ENCODE measurements around the gene ARHGAP8. TPM values are rescaled to one million over a fixed set of nuclear protein-coding genes. Genes with fewer than 3 reads are reported as not detected.

ARHGAP8 gene
- total RNA-seq, 1 experiment from 2014 or later = not detected

DNA sequence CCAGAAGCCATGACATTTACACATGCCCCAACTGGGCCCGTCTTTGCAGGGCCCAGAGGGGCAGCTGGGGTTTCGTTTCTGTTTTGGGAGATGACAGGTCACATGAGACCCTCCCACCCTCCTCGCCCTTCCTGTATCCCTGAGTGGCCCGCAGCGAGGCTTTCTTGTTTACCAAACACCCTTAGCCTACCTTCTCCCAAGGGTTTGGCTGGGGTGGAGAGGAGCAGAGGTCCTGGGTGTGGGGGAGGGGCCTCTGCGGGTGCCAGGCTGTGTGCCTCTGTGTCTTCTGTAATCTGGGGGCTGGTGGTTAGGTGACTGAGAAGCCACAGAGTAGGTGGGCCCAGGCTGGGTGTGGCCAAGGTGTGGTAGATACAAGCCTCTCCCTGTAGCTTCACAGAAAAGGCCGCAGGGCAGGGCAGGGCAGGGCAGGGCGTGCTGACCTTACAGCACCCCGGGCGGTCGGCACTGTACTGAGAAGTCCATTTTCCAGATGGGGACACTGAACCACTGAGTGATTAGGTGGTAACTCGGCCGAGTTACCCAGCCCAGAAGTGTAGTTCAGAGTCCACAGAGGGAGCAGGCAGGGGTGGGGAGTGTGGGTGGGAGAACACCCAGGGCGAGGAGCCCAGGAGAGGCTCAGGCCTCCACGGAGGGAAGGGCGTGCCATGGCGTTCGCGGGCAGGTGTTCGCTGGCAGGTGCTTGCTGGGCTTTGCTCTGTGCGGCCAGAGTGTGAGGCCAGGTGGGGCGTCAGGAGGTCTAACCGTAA, 41.7 kb upstream of the ARHGAP8 start:
- Histone ChIP-seq H3K9ac (ENCODE audit: low read length) (no peak overlapping the region), H3K36me3 (ENCODE audit: insufficient read depth, low read length) (no peaks in the 10 kb centered on the region), H4K20me1 (ENCODE audit: insufficient read depth, low read depth, low read length) (no peaks in the 10 kb centered on the region), H3K9me2 (replicated peaks; ENCODE audit: insufficient read depth, low read length) (no peaks in the 10 kb centered on the region), H3K4me1 (ENCODE audit: low read length) (no peaks in the 10 kb centered on the region), H3K79me2 (ENCODE audit: low read length) (no peaks in the 10 kb centered on the region), H3K27ac (ENCODE audit: low read length) (no peak overlapping the region), H2AFZ (ENCODE audit: low read length) (no peak overlapping the region), H3K27me3 (ENCODE audit: low read length) (no peaks in the 10 kb centered on the region), H3K9me3 (ENCODE audit: low read length) (no peaks in the 10 kb centered on the region), H3K4me2 (ENCODE audit: low read depth, low read length, poor library complexity, severe bottlenecking) (no peak overlapping the region), H3K4me3 (ENCODE audit: low read length) (no peak overlapping the region)
- no peak for DNase-seq

DNA sequence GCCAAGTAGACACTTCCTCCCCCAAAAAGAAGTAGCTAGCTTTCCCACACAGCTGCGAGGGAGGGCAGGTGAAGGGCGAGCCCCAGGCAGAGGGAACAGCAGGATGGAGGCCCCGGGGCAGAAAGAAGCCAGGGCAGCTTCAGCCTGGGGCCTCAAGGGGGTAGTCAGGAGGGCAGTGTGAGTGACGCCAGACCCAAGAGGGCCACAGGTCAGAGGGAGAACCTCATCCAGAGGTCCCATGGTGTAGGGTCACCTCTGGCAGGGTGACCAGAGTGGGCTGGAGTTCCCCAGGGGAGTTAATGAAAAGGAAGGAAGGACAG, 41.2 kb upstream of the ARHGAP8 start:
- Histone ChIP-seq H3K4me3 (ENCODE audit: low read length) (no peak overlapping the region), H3K36me3 (ENCODE audit: insufficient read depth, low read length) (no peaks in the 10 kb centered on the region), H3K27me3 (ENCODE audit: low read length) (no peaks in the 10 kb centered on the region), H3K4me2 (ENCODE audit: low read depth, low read length, poor library complexity, severe bottlenecking) (no peak overlapping the region), H2AFZ (ENCODE audit: low read length) (no peak overlapping the region), H3K79me2 (ENCODE audit: low read length) (no peaks in the 10 kb centered on the region), H4K20me1 (ENCODE audit: insufficient read depth, low read depth, low read length) (no peaks in the 10 kb centered on the region), H3K9me3 (ENCODE audit: low read length) (no peaks in the 10 kb centered on the region), H3K4me1 (ENCODE audit: low read length) (no peaks in the 10 kb centered on the region), H3K9ac (ENCODE audit: low read length) (no peak overlapping the region), H3K27ac (ENCODE audit: low read length) (no peak overlapping the region), H3K9me2 (replicated peaks; ENCODE audit: insufficient read depth, low read length) (no peaks in the 10 kb centered on the region)
- DNase-seq = no peak

DNA sequence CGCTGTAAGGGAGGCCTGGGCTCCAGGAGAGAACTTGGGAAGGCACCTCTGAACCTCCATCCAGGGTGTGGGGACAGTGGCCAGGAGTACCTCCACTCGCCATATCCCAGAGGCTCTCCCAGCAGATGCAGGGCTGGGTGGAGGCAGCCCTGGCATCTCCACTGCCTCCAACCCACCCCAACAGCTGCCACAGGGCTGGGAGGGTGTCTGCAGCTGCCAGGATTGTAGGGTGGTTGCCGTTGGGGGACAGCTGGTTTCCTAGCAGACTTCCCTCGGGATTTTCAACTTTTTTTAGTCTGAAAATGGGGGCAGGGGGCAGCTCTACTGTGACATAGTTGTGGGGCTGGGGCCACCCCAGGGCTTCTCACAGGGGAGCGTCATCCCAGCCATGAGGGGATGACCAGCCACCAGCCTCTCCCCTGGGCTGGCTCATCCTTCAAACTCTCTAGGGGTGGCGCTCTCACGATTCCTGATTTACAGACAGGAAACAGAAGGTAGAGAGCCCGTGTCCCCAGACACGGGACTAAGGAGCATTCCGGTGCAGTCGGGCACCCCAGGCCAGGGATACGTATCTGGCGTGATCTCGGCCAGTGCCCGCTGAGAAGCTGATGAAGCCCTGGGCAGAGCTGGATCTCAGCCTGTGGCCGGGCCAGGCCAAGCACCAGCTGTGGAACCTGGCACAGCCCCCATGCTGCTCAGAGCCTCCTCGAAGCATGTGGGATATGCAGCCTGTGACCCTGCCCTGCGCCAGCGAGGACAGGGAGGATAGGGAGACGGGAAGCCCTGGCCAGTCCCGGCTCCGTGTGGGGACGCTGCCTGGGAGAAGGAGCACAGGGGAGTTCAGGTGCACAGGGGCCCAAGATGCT, 40.5 kb upstream of the ARHGAP8 start:
- no peak overlapping the region for H3K27ac ChIP-seq (ENCODE audit: low read length)

DNA sequence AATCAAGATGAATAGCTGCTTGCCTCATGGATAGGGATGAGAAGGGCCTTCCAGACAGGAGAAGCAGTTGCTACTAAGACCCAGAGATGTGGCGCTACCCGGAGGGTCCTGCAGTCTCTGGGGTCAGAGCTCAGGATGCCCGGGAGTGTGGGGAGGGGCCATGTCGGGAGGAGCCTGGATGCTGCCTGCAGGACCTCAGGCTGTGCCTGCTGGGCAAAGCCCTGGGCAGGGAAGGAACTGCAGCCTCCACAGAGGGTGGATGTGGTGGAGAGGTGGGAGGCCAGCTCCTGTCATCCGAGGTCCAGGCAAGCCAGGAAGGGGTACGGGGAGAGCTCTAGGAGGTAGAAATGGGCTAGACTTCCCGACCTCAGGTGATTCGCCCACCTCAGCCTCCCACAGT, 39.4 kb upstream of the ARHGAP8 start:
- Histone ChIP-seq H3K79me2 (ENCODE audit: low read length) (no peaks in the 10 kb centered on the region), H3K4me2 (ENCODE audit: low read depth, low read length, poor library complexity, severe bottlenecking) (no peak overlapping the region), H3K27ac (ENCODE audit: low read length) (no peak overlapping the region), H3K27me3 (ENCODE audit: low read length) (no peaks in the 10 kb centered on the region), H3K9me2 (replicated peaks; ENCODE audit: insufficient read depth, low read length) (no peaks in the 10 kb centered on the region), H4K20me1 (ENCODE audit: insufficient read depth, low read depth, low read length) (no peaks in the 10 kb centered on the region), H3K4me3 (ENCODE audit: low read length) (no peak overlapping the region), H3K9ac (ENCODE audit: low read length) (no peak overlapping the region), H2AFZ (ENCODE audit: low read length) (no peak overlapping the region), H3K36me3 (ENCODE audit: insufficient read depth, low read length) (no peaks in the 10 kb centered on the region), H3K9me3 (ENCODE audit: low read length) (no peaks in the 10 kb centered on the region), H3K4me1 (ENCODE audit: low read length) (no peaks in the 10 kb centered on the region)
- no peak for DNase-seq

More for the DNA sequence above, 40.5 kb upstream of the ARHGAP8 start:
- Histone ChIP-seq H3K9me3 (ENCODE audit: low read length) (no peaks in the 10 kb centered on the region), H3K4me2 (ENCODE audit: low read depth, low read length, poor library complexity, severe bottlenecking) (no peak overlapping the region), H3K9ac (ENCODE audit: low read length) (no peak overlapping the region), H3K4me1 (ENCODE audit: low read length) (no peaks in the 10 kb centered on the region), H3K36me3 (ENCODE audit: insufficient read depth, low read length) (no peaks in the 10 kb centered on the region), H3K79me2 (ENCODE audit: low read length) (no peaks in the 10 kb centered on the region), H4K20me1 (ENCODE audit: insufficient read depth, low read depth, low read length) (no peaks in the 10 kb centered on the region), H3K4me3 (ENCODE audit: low read length) (no peak overlapping the region), H3K9me2 (replicated peaks; ENCODE audit: insufficient read depth, low read length) (no peaks in the 10 kb centered on the region), H2AFZ (ENCODE audit: low read length) (no peak overlapping the region), H3K27me3 (ENCODE audit: low read length) (no peaks in the 10 kb centered on the region)
- DNase-seq = no peak

DNA sequence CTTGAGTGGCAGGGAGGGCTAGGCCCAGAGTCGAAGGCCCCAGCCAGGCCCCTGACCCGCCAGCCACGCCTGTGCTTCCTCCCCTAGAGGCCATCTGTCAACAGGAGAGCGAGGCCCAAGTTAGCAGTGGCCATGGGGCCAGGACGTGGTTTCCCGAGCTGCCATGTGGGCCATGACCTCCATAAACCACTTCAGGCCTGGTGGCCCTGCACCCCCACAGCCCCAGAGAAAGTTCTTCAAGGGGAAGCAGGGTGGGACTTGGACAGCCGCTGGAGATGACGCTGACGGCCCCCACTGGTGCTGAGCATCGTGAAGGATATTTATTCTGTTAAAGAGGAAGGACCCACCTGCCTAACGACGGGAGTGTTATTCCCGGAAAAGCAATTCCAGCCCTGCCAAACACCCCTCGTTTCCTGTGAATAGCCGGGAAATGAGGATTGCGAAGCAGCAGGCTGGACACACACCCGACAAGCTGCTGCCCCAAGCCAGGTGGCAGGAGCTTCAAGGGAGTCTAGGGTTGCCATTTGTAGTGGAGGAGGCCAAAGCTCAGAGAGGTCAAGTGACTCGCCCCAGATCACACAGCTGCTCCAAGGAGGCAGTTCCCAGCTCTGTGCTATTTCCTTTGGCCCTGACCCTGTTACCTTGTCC, 37.5 kb upstream of the ARHGAP8 start:
- Histone ChIP-seq H3K4me3 (ENCODE audit: low read length) (no peak overlapping the region), H3K4me1 (ENCODE audit: low read length) (no peaks in the 10 kb centered on the region), H3K79me2 (ENCODE audit: low read length) (no peaks in the 10 kb centered on the region), H3K4me2 (ENCODE audit: low read depth, low read length, poor library complexity, severe bottlenecking) (no peak overlapping the region), H3K9ac (ENCODE audit: low read length) (no peak overlapping the region), H3K36me3 (ENCODE audit: insufficient read depth, low read length) (no peaks in the 10 kb centered on the region), H3K9me3 (ENCODE audit: low read length) (no peaks in the 10 kb centered on the region), H3K27ac (ENCODE audit: low read length) (no peak overlapping the region), H4K20me1 (ENCODE audit: insufficient read depth, low read depth, low read length) (no peaks in the 10 kb centered on the region), H3K9me2 (replicated peaks; ENCODE audit: insufficient read depth, low read length) (no peaks in the 10 kb centered on the region), H2AFZ (ENCODE audit: low read length) (no peak overlapping the region), H3K27me3 (ENCODE audit: low read length) (no peaks in the 10 kb centered on the region)
- no peak for DNase-seq

DNA sequence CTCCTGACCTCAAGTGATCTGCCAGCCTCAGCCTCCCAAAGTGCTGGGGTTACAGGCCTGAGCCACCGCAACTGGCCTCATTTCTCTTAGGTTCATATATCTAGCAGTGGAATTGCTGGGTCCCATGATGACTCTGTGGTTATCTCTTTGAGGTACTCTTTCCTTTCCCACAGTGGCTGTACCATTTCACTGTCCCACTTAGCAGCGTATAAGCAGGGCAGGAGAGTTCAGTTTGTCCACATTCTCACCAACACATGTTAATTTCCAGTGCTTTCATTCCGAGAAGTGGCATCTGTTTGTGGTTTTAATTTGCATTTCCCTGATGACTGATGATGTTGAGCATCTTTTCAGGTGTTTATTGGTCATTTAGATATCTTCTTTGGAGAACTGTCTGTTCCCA, 34.0 kb upstream of the ARHGAP8 start:
- no peak for DNase-seq
- H3K4me1 ChIP-seq (ENCODE audit: low read length) = peaks cover 5% of the 10 kb centered on the region; the same call in 1 of the 2 replicates
- H3K9ac ChIP-seq (ENCODE audit: low read length) = no peak overlapping the region
- H3K27me3 ChIP-seq (ENCODE audit: low read length) = no peaks in the 10 kb centered on the region
- no peaks in the 10 kb centered on the region for H3K9me2 ChIP-seq (replicated peaks; ENCODE audit: insufficient read depth, low read length)
- H3K4me2 ChIP-seq (ENCODE audit: low read depth, low read length, poor library complexity, severe bottlenecking) = no peak overlapping the region
- no peak overlapping the region for H3K27ac ChIP-seq (ENCODE audit: low read length)
- no peaks in the 10 kb centered on the region for H4K20me1 ChIP-seq (ENCODE audit: insufficient read depth, low read depth, low read length)
- no peaks in the 10 kb centered on the region for H3K79me2 ChIP-seq (ENCODE audit: low read length)
- no peak overlapping the region for H3K4me3 ChIP-seq (ENCODE audit: low read length)
- H3K9me3 ChIP-seq (ENCODE audit: low read length) = no peaks in the 10 kb centered on the region
- H2AFZ ChIP-seq (ENCODE audit: low read length) = no peak overlapping the region
- H3K36me3 ChIP-seq (ENCODE audit: insufficient read depth, low read length) = no peaks in the 10 kb centered on the region

DNA sequence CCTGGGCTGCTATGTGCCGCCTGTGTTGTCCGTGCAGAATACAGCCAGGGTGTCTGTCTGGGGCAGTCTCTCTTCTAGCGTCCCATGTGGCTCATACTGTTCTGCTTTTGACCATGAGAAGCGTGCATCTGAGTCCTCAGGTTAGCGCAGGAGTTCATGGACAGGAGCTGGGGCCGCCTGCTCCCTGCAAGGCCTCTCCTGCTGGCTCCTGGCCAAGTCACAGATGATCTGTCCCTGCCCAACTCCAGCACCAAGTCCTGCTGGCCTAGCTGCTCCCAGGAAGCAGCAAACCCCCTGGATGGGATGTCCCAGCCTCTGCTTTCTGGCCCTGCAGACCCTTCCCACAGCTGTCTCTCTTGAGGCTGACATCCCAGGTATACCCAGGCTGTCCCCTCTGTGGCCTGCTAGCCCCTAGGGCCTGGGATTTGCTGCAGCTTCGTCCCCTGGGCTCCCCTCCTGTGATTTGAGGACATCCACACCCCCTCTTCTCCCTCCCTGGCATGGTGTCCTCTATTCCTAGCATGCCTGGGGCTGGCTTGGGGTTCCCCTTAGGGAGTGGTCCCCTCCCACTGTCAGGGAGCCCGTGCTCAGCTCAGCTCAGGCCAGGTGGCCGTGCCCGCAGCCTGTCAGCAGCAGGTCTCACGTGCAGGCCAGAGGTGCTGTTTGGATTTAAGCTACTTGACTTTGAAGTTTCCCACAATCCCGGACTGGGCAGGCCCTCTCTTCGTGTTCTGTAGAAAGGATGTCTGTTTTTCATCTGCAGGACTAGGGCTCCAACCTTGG, 32.6 kb upstream of the ARHGAP8 start:
- Histone ChIP-seq H3K27me3 (ENCODE audit: low read length) (no peaks in the 10 kb centered on the region), H3K79me2 (ENCODE audit: low read length) (no peaks in the 10 kb centered on the region), H3K9me2 (replicated peaks; ENCODE audit: insufficient read depth, low read length) (no peaks in the 10 kb centered on the region), H3K4me1 (ENCODE audit: low read length) (peaks cover 5% of the 10 kb centered on the region; the same call in 1 of the 2 replicates), H4K20me1 (ENCODE audit: insufficient read depth, low read depth, low read length) (no peaks in the 10 kb centered on the region), H3K9ac (ENCODE audit: low read length) (no peak overlapping the region), H3K4me2 (ENCODE audit: low read depth, low read length, poor library complexity, severe bottlenecking) (no peak overlapping the region), H3K9me3 (ENCODE audit: low read length) (no peaks in the 10 kb centered on the region), H2AFZ (ENCODE audit: low read length) (no peak overlapping the region), H3K36me3 (ENCODE audit: insufficient read depth, low read length) (no peaks in the 10 kb centered on the region), H3K27ac (ENCODE audit: low read length) (no peak overlapping the region), H3K4me3 (ENCODE audit: low read length) (no peak overlapping the region)
- DNase-seq = no peak
